HG03135 (cell line): Measurements from ENCODE around the gene HEATR1.
"Not testable (repeated sequence)": the region's sequence is repeated elsewhere in the genome, so short reads cannot be mapped to it uniquely, and the experiment has no call there.

Experiments used
- ATAC-seq: cut with Tn5 transposase; IDR thresholded peaks from one replicate; pipeline ENCODE4 v1.9.1; 2021; ENCODE audit warnings: mild to moderate bottlenecking, moderate library complexity; ENCODE audit not compliant: unreplicated experiment

The HEATR1 gene

GRCh38 chr1:236514703-236515442, 89.4 kb downstream of the HEATR1 start:
- ATAC-seq: no peak

- ATAC-seq: no peak
Measured at GRCh38 chr1:236511735-236512418, 92.4 kb downstream of the HEATR1 start.

- ATAC-seq: no peak
Measured at GRCh38 chr1:236509647-236510401, 94.5 kb downstream of the HEATR1 start.

GRCh38 chr1:236509203-236509602, 95.1 kb downstream of the HEATR1 start:
- no peak for ATAC-seq

- no peak for ATAC-seq
Measured at GRCh38 chr1:236508593-236509027, 95.7 kb downstream of the HEATR1 start.

- ATAC-seq: no peak
Measured at GRCh38 chr1:236507022-236507700, 97.2 kb downstream of the HEATR1 start.

GRCh38 chr1:236504338-236504737, 100.0 kb downstream of the HEATR1 start:
- ATAC-seq: not testable (repeated sequence)

- ATAC-seq: no peak
Measured at GRCh38 chr1:236502972-236503639, 101.2 kb downstream of the HEATR1 start.

- ATAC-seq: no peak
Measured at GRCh38 chr1:236502579-236502971, 101.7 kb downstream of the HEATR1 start.

GRCh38 chr1:236501093-236501492, 103.2 kb downstream of the HEATR1 start:
- ATAC-seq: no peak
